Gastrocnemius medialis (tissue), 4 donors: ENCODE data around the gene DRC7. TPM values are rescaled to one million over a fixed set of nuclear protein-coding genes. Genes with fewer than 3 reads are reported as not detected.

ENCODE experiments used
- ATAC-seq, 2 donors: fragments of 150-250 bp; one replicate each; pipeline ENCODE4 v1.9.1; 2016
- DNase-seq, 2 donors: peaks; one replicate each; pipeline ENCODE4 v3.0.0-alpha.2; 2019
- H3K27ac ChIP-seq, 4 donors: fragments of 200-600 bp; sonication (generic); 1 replicate in 1 of 4; 2 replicates in 3 of 4; pipeline ENCODE4 v1.5.1; 2016 to 2018; ENCODE audit warnings: mild to moderate bottlenecking in 2 of 4, moderate library complexity in 1 of 4
- H3K27me3 ChIP-seq, 3 donors: fragments of 200-600 bp; sonication (generic) in 2 of 3; 1 replicate in 1 of 3; 2 replicates in 2 of 3; pipeline versions ENCODE4 v1.5.1 to v1.6.0; 2016 to 2019; ENCODE audit warnings: mild to moderate bottlenecking in 1 of 3, moderate library complexity in 1 of 3
- H3K36me3 ChIP-seq, 2 donors: fragments of 200-600 bp; sonication (generic) in 1 of 2; one replicate each; pipeline ENCODE4 v1.5.1; 2017 to 2018
- H3K4me1 ChIP-seq, 2 donors: fragments of 200-600 bp; sonication (generic) in 1 of 2; one replicate each; pipeline ENCODE4 v1.5.1; 2016 to 2017; ENCODE audit warnings: mild to moderate bottlenecking in 2 of 2
- H3K4me3 ChIP-seq, 4 donors: fragments of 200-600 bp; sonication (generic) in 3 of 4; 1 replicate in 1 of 4; 2 replicates in 3 of 4; pipeline ENCODE4 v1.5.1; 2016 to 2019; ENCODE audit warnings: mild to moderate bottlenecking in 2 of 4
- H3K9me3 ChIP-seq, 3 donors: fragments of 200-600 bp; sonication (generic) in 2 of 3; 1 replicate in 1 of 3; 2 replicates in 2 of 3; pipeline ENCODE4 v1.5.1; 2016 to 2019
- POLR2A ChIP-seq, 2 donors: fragments of 450-650 bp; IDR thresholded peaks; one replicate each; pipeline ENCODE4 v1.6.1; 2017; ENCODE audit warnings: antibody characterized with exemption in 2 of 2, mild to moderate bottlenecking in 2 of 2, moderate library complexity in 2 of 2
- in situ Hi-C, 4 donors: fragments of 200-750 bp; cut with MboI; loops; one replicate each; pipeline versions ENCODE4 v1.15.0 to v1.8.0; 2017; ENCODE audit warnings: low sequenced_read_pairs in 4 of 4
- intact Hi-C: fragments of 100-400 bp; cut with DNase I; formaldehyde crosslinking; loops from one replicate; pipeline ENCODE4 v1.15.1; 2023; ENCODE audit warnings: low total_unique reads
- total RNA-seq, 4 donors: library from RNA; depleted of rRNA; stranded (reverse); fragments of >200 nt; gene quantifications; one replicate each; pipeline versions ENCODE4 v1.1.0 to v1.2.3, GENCODE V29; 2016
- TF ChIP-seq, protein P1 (sequence below), 5 experiments: fragments of 450-650 bp in 3 of 5; fragments of 200-600 bp in 2 of 5; sonication (generic) in 2 of 5; IDR thresholded peaks in 4 of 5; conservative IDR thresholded peaks in 1 of 5; 1 replicate in 4 of 5; 2 replicates in 1 of 5; pipeline ENCODE4 v1.5.1; 2016 to 2019; ENCODE audit warnings: antibody characterized with exemption in 5 of 5, mild to moderate bottlenecking in 3 of 5, moderate library complexity in 3 of 5

The DRC7 gene
- total RNA-seq, 4 donors from 2014 or later, result not detected

- H3K4me1 ChIP-seq, result no peaks in the 10 kb centered on the region
- in situ Hi-C loops, result no loop called here
- no peak overlapping the region for H3K27ac ChIP-seq
- ATAC-seq (no peak), DNase-seq (no peak)
- H3K27me3 ChIP-seq, result no peaks in the 10 kb centered on the region
- no peaks in the 10 kb centered on the region for H3K36me3 ChIP-seq
- no peak overlapping the region for H3K4me3 ChIP-seq
- intact Hi-C loops, result no loop called here
- TF ChIP-seq POLR2A (IDR thresholded peaks at IDR 0.05), result no peak
- TF ChIP-seq, protein P1, sequence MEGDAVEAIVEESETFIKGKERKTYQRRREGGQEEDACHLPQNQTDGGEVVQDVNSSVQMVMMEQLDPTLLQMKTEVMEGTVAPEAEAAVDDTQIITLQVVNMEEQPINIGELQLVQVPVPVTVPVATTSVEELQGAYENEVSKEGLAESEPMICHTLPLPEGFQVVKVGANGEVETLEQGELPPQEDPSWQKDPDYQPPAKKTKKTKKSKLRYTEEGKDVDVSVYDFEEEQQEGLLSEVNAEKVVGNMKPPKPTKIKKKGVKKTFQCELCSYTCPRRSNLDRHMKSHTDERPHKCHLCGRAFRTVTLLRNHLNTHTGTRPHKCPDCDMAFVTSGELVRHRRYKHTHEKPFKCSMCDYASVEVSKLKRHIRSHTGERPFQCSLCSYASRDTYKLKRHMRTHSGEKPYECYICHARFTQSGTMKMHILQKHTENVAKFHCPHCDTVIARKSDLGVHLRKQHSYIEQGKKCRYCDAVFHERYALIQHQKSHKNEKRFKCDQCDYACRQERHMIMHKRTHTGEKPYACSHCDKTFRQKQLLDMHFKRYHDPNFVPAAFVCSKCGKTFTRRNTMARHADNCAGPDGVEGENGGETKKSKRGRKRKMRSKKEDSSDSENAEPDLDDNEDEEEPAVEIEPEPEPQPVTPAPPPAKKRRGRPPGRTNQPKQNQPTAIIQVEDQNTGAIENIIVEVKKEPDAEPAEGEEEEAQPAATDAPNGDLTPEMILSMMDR (IDR thresholded peaks at IDR 0.05 in 4 of 5, conservative IDR thresholded peaks at IDR 0.05 in 1 of 5), result no peak
- no peaks in the 10 kb centered on the region for H3K9me3 ChIP-seq
These were observed 31.2 kb upstream of the DRC7 start for GRCh38 chr16:57663436-57663835.

GRCh38 chr16:57663917-57664661, 30.5 kb upstream of the DRC7 start:
- Histone ChIP-seq H3K9me3 (no peaks in the 10 kb centered on the region), H3K27me3 (no peaks in the 10 kb centered on the region), H3K4me1 (no peaks in the 10 kb centered on the region), H3K4me3 (no peak overlapping the region), H3K36me3 (no peaks in the 10 kb centered on the region), H3K27ac (no peak overlapping the region)
- in situ Hi-C loops (no loop called here), intact Hi-C loops (no loop called here)
- no peak for TF ChIP-seq POLR2A (IDR thresholded peaks at IDR 0.05)
- TF ChIP-seq, protein P1 (IDR thresholded peaks at IDR 0.05 in 4 of 5, conservative IDR thresholded peaks at IDR 0.05 in 1 of 5), result no peak
- no peak for DNase-seq
- ATAC-seq, result no peak

- no peak for TF ChIP-seq POLR2A (IDR thresholded peaks at IDR 0.05)
- TF ChIP-seq, protein P1 (IDR thresholded peaks at IDR 0.05 in 4 of 5, conservative IDR thresholded peaks at IDR 0.05 in 1 of 5), result no peak
- in situ Hi-C loops, result no loop called here
- Histone ChIP-seq H3K9me3 (no peaks in the 10 kb centered on the region), H3K27me3 (no peaks in the 10 kb centered on the region), H3K4me3 (no peak overlapping the region), H3K36me3 (no peaks in the 10 kb centered on the region), H3K27ac (no peak overlapping the region), H3K4me1 (no peaks in the 10 kb centered on the region)
- intact Hi-C loops, result no loop called here
- no peak for DNase-seq
- ATAC-seq, result no peak
These were observed 30.0 kb upstream of the DRC7 start for GRCh38 chr16:57664662-57665025.

GRCh38 chr16:57665541-57665940, 29.1 kb upstream of the DRC7 start:
- intact Hi-C loops (no loop called here), in situ Hi-C loops (no loop called here)
- Histone ChIP-seq H3K4me3 (no peak overlapping the region), H3K36me3 (no peaks in the 10 kb centered on the region), H3K27ac (no peak overlapping the region), H3K4me1 (no peaks in the 10 kb centered on the region), H3K27me3 (no peaks in the 10 kb centered on the region), H3K9me3 (no peaks in the 10 kb centered on the region)
- no peak for ATAC-seq
- no peak for DNase-seq
- TF ChIP-seq POLR2A (IDR thresholded peaks at IDR 0.05), result no peak
- TF ChIP-seq, protein P1 (IDR thresholded peaks at IDR 0.05 in 4 of 5, conservative IDR thresholded peaks at IDR 0.05 in 1 of 5), result no peak
